Islet precursor cell (in vitro differentiated cells): ENCODE results near the gene CTNNA3.

Experiments
- DNase-seq: peaks from one replicate; pipeline ENCODE4 v3.0.0-alpha.2; 2018

Gene CTNNA3

GRCh38 chr10:66180021-66180420 lies 1516.0 kb downstream of the CTNNA3 start:
- DNase-seq, result no peak

- DNase-seq, result no peak
These were observed 1519.2 kb downstream of the CTNNA3 start for GRCh38 chr10:66176772-66177171.

GRCh38 chr10:66167816-66168215 lies 1528.2 kb downstream of the CTNNA3 start:
- DNase-seq, result no peak

- DNase-seq, result peak; percentile 55
These were observed 1533.3 kb downstream of the CTNNA3 start for GRCh38 chr10:66162560-66163143.

GRCh38 chr10:66151346-66151745 lies 1544.6 kb downstream of the CTNNA3 start:
- no peak for DNase-seq

- no peak for DNase-seq
These were observed 1547.7 kb downstream of the CTNNA3 start for GRCh38 chr10:66148312-66148711.

- no peak for DNase-seq
These were observed 1552.0 kb downstream of the CTNNA3 start for GRCh38 chr10:66144016-66144415.

- no peak for DNase-seq
These were observed 1593.2 kb downstream of the CTNNA3 start for GRCh38 chr10:66102756-66103155.

GRCh38 chr10:66098595-66099480 lies 1597.2 kb downstream of the CTNNA3 start:
- DNase-seq, result no peak

- no peak for DNase-seq
These were observed 1600.4 kb downstream of the CTNNA3 start for GRCh38 chr10:66095610-66096009.

GRCh38 chr10:66085906-66086305 lies 1610.1 kb downstream of the CTNNA3 start:
- DNase-seq, result no peak

- DNase-seq, result no peak
These were observed 1624.1 kb downstream of the CTNNA3 start for GRCh38 chr10:66071907-66072306.

- no peak for DNase-seq
These were observed 1637.4 kb downstream of the CTNNA3 start for GRCh38 chr10:66058594-66058993.

GRCh38 chr10:66049335-66049734 lies 1646.7 kb downstream of the CTNNA3 start:
- no peak for DNase-seq

- DNase-seq, result no peak
These were observed 1650.1 kb downstream of the CTNNA3 start for GRCh38 chr10:66045859-66046258.

- no peak for DNase-seq
These were observed 1654.2 kb downstream of the CTNNA3 start for GRCh38 chr10:66041771-66042170.

GRCh38 chr10:66038623-66039022 lies 1657.4 kb downstream of the CTNNA3 start:
- DNase-seq, result no peak

- DNase-seq, result no peak
These were observed 1669.7 kb downstream of the CTNNA3 start for GRCh38 chr10:66026321-66026720.

GRCh38 chr10:66025186-66025585 lies 1670.8 kb downstream of the CTNNA3 start:
- no peak for DNase-seq

GRCh38 chr10:66021423-66021822 lies 1674.6 kb downstream of the CTNNA3 start:
- no peak for DNase-seq

GRCh38 chr10:66008221-66008620 lies 1687.8 kb downstream of the CTNNA3 start:
- no peak for DNase-seq

GRCh38 chr10:66006411-66006810 lies 1689.6 kb downstream of the CTNNA3 start:
- DNase-seq, result no peak

GRCh38 chr10:65993451-65993850 lies 1702.5 kb downstream of the CTNNA3 start:
- DNase-seq, result no peak

- DNase-seq, result peak; percentile 35
These were observed 1727.1 kb downstream of the CTNNA3 start for GRCh38 chr10:65968871-65969270.
